ENCODE data around the gene MED15. TPM values are rescaled to one million over a fixed set of nuclear protein-coding genes. Genes with fewer than 3 reads are reported as not detected.

The MED15 gene
- total RNA-seq, 2 experiments from 2014 or later = 94.7 to 108 TPM

GRCh38 chr22:20553947-20554741 lies 46.7 kb downstream of the MED15 start:
- CTCF ChIA-PET = interaction anchor here (1.0 to 9.7 kb wide), 5 partner anchors 11 to 47 kb away, joined by 3 to 115 read pairs (median 5); partner anchors contain the start of gene MED15
- DNase-seq = no peak
- Mint-ChIP-seq H3K27ac (peak overlapping the region; percentile 100), H3K36me3 (ENCODE audit: low read depth) (peaks cover 68% of the 10 kb centered on the region), H3K27me3 (ENCODE audit: low read depth) (no peaks in the 10 kb centered on the region), H3K4me1 (ENCODE audit: low read depth) (peaks cover 93% of the 10 kb centered on the region), H3K9me3 (peaks cover under 1% of the 10 kb centered on the region), H3K4me3 (no peak overlapping the region)
- intact Hi-C loops (cut with micrococcal nuclease) = loop anchor here (5.0 kb wide), 2 partner anchors 303 to 448 kb away; partner anchors contain the start of genes PI4KA, SNAP29 and THAP7

GRCh38 chr22:20554824-20555223 lies 47.4 kb downstream of the MED15 start:
- H3K4me1 Mint-ChIP-seq (ENCODE audit: low read depth) = peaks cover 86% of the 10 kb centered on the region
- no peak for DNase-seq
- H3K4me3 Mint-ChIP-seq = no peak overlapping the region
- CTCF ChIA-PET = interaction anchor here (1.0 to 9.7 kb wide), 2 partner anchors 10 to 41 kb away, joined by 3 to 115 read pairs; no protein-coding TSS in a partner anchor
- H3K36me3 Mint-ChIP-seq (ENCODE audit: low read depth) = peaks cover 74% of the 10 kb centered on the region
- no peak overlapping the region for H3K27ac Mint-ChIP-seq
- intact Hi-C loops (cut with micrococcal nuclease) = loop anchor here (5.0 kb wide), 2 partner anchors 302 to 447 kb away; partner anchors contain the start of genes PI4KA, SNAP29 and THAP7
- no peaks in the 10 kb centered on the region for H3K27me3 Mint-ChIP-seq (ENCODE audit: low read depth)
- H3K9me3 Mint-ChIP-seq = peaks cover 2% of the 10 kb centered on the region

GRCh38 chr22:20558534-20558933 lies 51.1 kb downstream of the MED15 start:
- no peaks in the 10 kb centered on the region for H3K27me3 Mint-ChIP-seq (ENCODE audit: low read depth)
- peaks cover 62% of the 10 kb centered on the region for H3K36me3 Mint-ChIP-seq (ENCODE audit: low read depth)
- CTCF ChIA-PET = interaction anchor here (1.1 kb wide), 1 partner anchor 9 kb away, joined by 3 read pairs; no protein-coding TSS in a partner anchor
- no peak overlapping the region for H3K27ac Mint-ChIP-seq
- intact Hi-C loops (cut with micrococcal nuclease) = no loop called here
- H3K9me3 Mint-ChIP-seq = peaks cover 2% of the 10 kb centered on the region
- H3K4me3 Mint-ChIP-seq = no peak overlapping the region
- H3K4me1 Mint-ChIP-seq (ENCODE audit: low read depth) = peaks cover 62% of the 10 kb centered on the region
- no peak for DNase-seq

- peaks cover 58% of the 10 kb centered on the region for H3K36me3 Mint-ChIP-seq (ENCODE audit: low read depth)
- CTCF ChIA-PET = interaction anchor here (0.8 to 1.1 kb wide), 2 partner anchors 10 to 12 kb away, joined by 3 read pairs; no protein-coding TSS in a partner anchor
- peaks cover 62% of the 10 kb centered on the region for H3K4me1 Mint-ChIP-seq (ENCODE audit: low read depth)
- H3K4me3 Mint-ChIP-seq = no peak overlapping the region
- no peak overlapping the region for H3K27ac Mint-ChIP-seq
- H3K9me3 Mint-ChIP-seq = peaks cover 2% of the 10 kb centered on the region
- intact Hi-C loops (cut with micrococcal nuclease) = no loop called here
- no peak for DNase-seq
- H3K27me3 Mint-ChIP-seq (ENCODE audit: low read depth) = no peaks in the 10 kb centered on the region
Observed at GRCh38 chr22:20559174-20559760, 51.9 kb downstream of the MED15 start.

- Mint-ChIP-seq H3K4me3 (no peak overlapping the region), H3K9me3 (peaks cover 2% of the 10 kb centered on the region), H3K27me3 (ENCODE audit: low read depth) (no peaks in the 10 kb centered on the region), H3K27ac (no peak overlapping the region), H3K36me3 (ENCODE audit: low read depth) (peaks cover 55% of the 10 kb centered on the region), H3K4me1 (ENCODE audit: low read depth) (peaks cover 59% of the 10 kb centered on the region)
- intact Hi-C loops (cut with micrococcal nuclease) = no loop called here
- no peak for DNase-seq
- CTCF ChIA-PET = interaction anchor here (1.1 kb wide), 1 partner anchor 8 kb away, joined by 3 read pairs; no protein-coding TSS in a partner anchor
Observed at GRCh38 chr22:20560716-20561115, 53.3 kb downstream of the MED15 start.

- peaks cover 2% of the 10 kb centered on the region for H3K9me3 Mint-ChIP-seq
- H3K4me3 Mint-ChIP-seq = no peak overlapping the region
- no peak for DNase-seq
- CTCF ChIA-PET = interaction anchor here (0.6 to 7.0 kb wide), 6 partner anchors 9 to 209 kb away, joined by 3 to 115 read pairs (median 4); no protein-coding TSS in a partner anchor
- peaks cover 58% of the 10 kb centered on the region for H3K4me1 Mint-ChIP-seq (ENCODE audit: low read depth)
- no peaks in the 10 kb centered on the region for H3K27me3 Mint-ChIP-seq (ENCODE audit: low read depth)
- H3K36me3 Mint-ChIP-seq (ENCODE audit: low read depth) = peaks cover 57% of the 10 kb centered on the region
- intact Hi-C loops (cut with micrococcal nuclease) = no loop called here
- H3K27ac Mint-ChIP-seq = no peak overlapping the region
Observed at GRCh38 chr22:20561882-20562281, 54.5 kb downstream of the MED15 start.

GRCh38 chr22:20562607-20563465 lies 55.4 kb downstream of the MED15 start:
- intact Hi-C loops (cut with micrococcal nuclease) = no loop called here
- peaks cover 2% of the 10 kb centered on the region for H3K9me3 Mint-ChIP-seq
- H3K4me3 Mint-ChIP-seq = no peak overlapping the region
- CTCF ChIA-PET = interaction anchor here (0.5 to 7.0 kb wide), 10 partner anchors 8 to 208 kb away, joined by 3 to 115 read pairs (median 3); partner anchors contain the start of gene MED15
- H3K27ac Mint-ChIP-seq = no peak overlapping the region
- peaks cover 56% of the 10 kb centered on the region for H3K36me3 Mint-ChIP-seq (ENCODE audit: low read depth)
- no peak for DNase-seq
- H3K27me3 Mint-ChIP-seq (ENCODE audit: low read depth) = no peaks in the 10 kb centered on the region
- peaks cover 58% of the 10 kb centered on the region for H3K4me1 Mint-ChIP-seq (ENCODE audit: low read depth)

- no peak overlapping the region for H3K4me3 Mint-ChIP-seq
- CTCF ChIA-PET = interaction anchor here (1.0 to 7.0 kb wide), 8 partner anchors 12 to 145 kb away, joined by 3 to 115 read pairs (median 6); partner anchors contain the start of gene MED15
- no peak overlapping the region for H3K27ac Mint-ChIP-seq
- peaks cover 56% of the 10 kb centered on the region for H3K36me3 Mint-ChIP-seq (ENCODE audit: low read depth)
- H3K4me1 Mint-ChIP-seq (ENCODE audit: low read depth) = peaks cover 58% of the 10 kb centered on the region
- peaks cover 2% of the 10 kb centered on the region for H3K9me3 Mint-ChIP-seq
- DNase-seq = no peak
- intact Hi-C loops (cut with micrococcal nuclease) = no loop called here
- no peaks in the 10 kb centered on the region for H3K27me3 Mint-ChIP-seq (ENCODE audit: low read depth)
Observed at GRCh38 chr22:20563466-20563906, 56.1 kb downstream of the MED15 start.

- Mint-ChIP-seq H3K27ac (peak overlapping the region; percentile 27), H3K27me3 (ENCODE audit: low read depth) (no peaks in the 10 kb centered on the region), H3K4me1 (ENCODE audit: low read depth) (peaks cover 63% of the 10 kb centered on the region), H3K4me3 (no peak overlapping the region), H3K9me3 (peaks cover 2% of the 10 kb centered on the region), H3K36me3 (ENCODE audit: low read depth) (peaks cover 56% of the 10 kb centered on the region)
- no peak for DNase-seq
- intact Hi-C loops (cut with micrococcal nuclease) = no loop called here
- CTCF ChIA-PET = interaction anchor here (0.6 to 7.0 kb wide), 18 partner anchors 9 to 156 kb away, joined by 3 to 115 read pairs (median 4); partner anchors contain the start of gene MED15
Observed at GRCh38 chr22:20563941-20564371, 56.5 kb downstream of the MED15 start.

- Mint-ChIP-seq H3K27me3 (ENCODE audit: low read depth) (no peaks in the 10 kb centered on the region), H3K27ac (no peak overlapping the region), H3K4me1 (ENCODE audit: low read depth) (peaks cover 75% of the 10 kb centered on the region), H3K9me3 (no peaks in the 10 kb centered on the region), H3K36me3 (ENCODE audit: low read depth) (peaks cover 55% of the 10 kb centered on the region), H3K4me3 (no peak overlapping the region)
- intact Hi-C loops (cut with micrococcal nuclease) = loop anchor here (5.0 kb wide), 1 partner anchor 138 kb away; no protein-coding TSS in a partner anchor
- peak; percentile 27 for DNase-seq
- CTCF ChIA-PET = interaction anchor here (0.5 to 7.0 kb wide), 22 partner anchors 8 to 178 kb away, joined by 3 to 115 read pairs (median 4); partner anchors contain the start of gene MED15
Observed at GRCh38 chr22:20565079-20565734, 57.8 kb downstream of the MED15 start.

GRCh38 chr22:20565761-20566160 lies 58.4 kb downstream of the MED15 start:
- Mint-ChIP-seq H3K36me3 (ENCODE audit: low read depth) (peaks cover 55% of the 10 kb centered on the region), H3K27ac (no peak overlapping the region), H3K4me1 (ENCODE audit: low read depth) (peaks cover 79% of the 10 kb centered on the region), H3K27me3 (ENCODE audit: low read depth) (no peaks in the 10 kb centered on the region), H3K9me3 (no peaks in the 10 kb centered on the region), H3K4me3 (no peak overlapping the region)
- intact Hi-C loops (cut with micrococcal nuclease) = loop anchor here (2.0 to 5.0 kb wide), 2 partner anchors 15 to 138 kb away; no protein-coding TSS in a partner anchor
- CTCF ChIA-PET = interaction anchor here (0.5 to 7.0 kb wide), 14 partner anchors 8 to 107 kb away, joined by 3 to 115 read pairs (median 5); partner anchors contain the start of gene MED15
- no peak for DNase-seq
